AG04450 (cell line): ENCODE measurements around the gene AP2B1. TPM values are rescaled to one million over a fixed set of nuclear protein-coding genes. Genes with fewer than 3 reads are reported as not detected.

Experiments used
- CTCF ChIA-PET: fragments of 300-600, 350-600 bp; formaldehyde crosslinking; extraction: SDS; loops from one replicate; lab custom pipeline; 2022; ENCODE audit warnings: antibody characterized with exemption, inconsistent platforms; lab: Charles Lee
- POLR2A ChIA-PET: fragments of 350-600 bp; formaldehyde crosslinking; extraction: SDS; loops from one replicate; lab custom pipeline; 2021; ENCODE audit warnings: antibody characterized with exemption, inconsistent platforms; lab: Yijun Ruan, JAX
- DNase-seq: peaks from one replicate; pipeline ENCODE4 v3.0.0-alpha.2; 2011; ENCODE audit warnings: low read depth, low spot score
- H3K27ac ChIP-seq: one replicate; pipeline ENCODE4 v1.5.1; 2012; ENCODE audit warnings: low read depth, low read length, control low read depth
- H3K27me3 ChIP-seq: one replicate; pipeline ENCODE4 v1.6.0; 2012; ENCODE audit warnings: low read length; ENCODE audit not compliant: control insufficient read depth, insufficient read depth
- H3K4me3 ChIP-seq: 2 replicates; pipeline ENCODE4 v1.5.1; 2011; ENCODE audit warnings: mild to moderate bottlenecking, low read depth, low read length, control low read depth
- H3K9me3 ChIP-seq: 2 replicates; pipeline ENCODE4 v1.5.1; 2012; ENCODE audit warnings: low read length; ENCODE audit not compliant: control insufficient read depth, insufficient read depth
- CTCF ChIP-seq: IDR thresholded peaks from 2 replicates; pipeline ENCODE4 v1.5.1; 2011; ENCODE audit warnings: low read depth, low read length, control low read depth, inconsistent platforms
- polyA plus RNA-seq: library from polyadenylated mRNA; depleted of rRNA; stranded (reverse); fragments of >200 nt; gene quantifications from 2 replicates; pipeline ENCODE4 v1.2.3, GENCODE V29; 2011

The AP2B1 gene
- polyA plus RNA-seq, 1 experiment = 258 TPM

- TF ChIP-seq CTCF = no peak
- no peak overlapping the region for H3K27ac ChIP-seq
- DNase-seq = no peak
- POLR2A ChIA-PET = interaction anchor here (1.1 kb wide), 1 partner anchor 40 kb away, joined by 3 read pairs; the partner anchor contains the start of gene TAF15
- H3K27me3 ChIP-seq = peaks cover 34% of the 10 kb centered on the region
- no peak overlapping the region for H3K4me3 ChIP-seq
- CTCF ChIA-PET = interaction anchor here (1.0 to 13.6 kb wide), 4 partner anchors 8 to 39 kb away, joined by 3 to 478 read pairs (median 9); partner anchors contain the start of gene TAF15
- H3K9me3 ChIP-seq = no peaks in the 10 kb centered on the region; the same call in 1 of the 2 replicates
Observed at GRCh38 chr17:35768797-35769196, 181.7 kb downstream of the AP2B1 start.

- POLR2A ChIA-PET = interaction anchor here (1.1 kb wide), 1 partner anchor 39 kb away, joined by 3 read pairs; the partner anchor contains the start of gene TAF15
Observed at GRCh38 chr17:35769895-35770486, 182.9 kb downstream of the AP2B1 start.

GRCh38 chr17:35773129-35773528 lies 186.0 kb downstream of the AP2B1 start:
- Histone ChIP-seq H3K27ac (no peak overlapping the region), H3K27me3 (peaks cover 16% of the 10 kb centered on the region), H3K9me3 (no peaks in the 10 kb centered on the region; the same call in 1 of the 2 replicates), H3K4me3 (no peak overlapping the region)
- no peak for TF ChIP-seq CTCF
- POLR2A ChIA-PET = no interaction called here
- CTCF ChIA-PET = interaction anchor here (4.9 to 6.6 kb wide), 2 partner anchors 9 to 32 kb away, joined by 33 to 45 read pairs; no protein-coding TSS in a partner anchor
- no peak for DNase-seq

More at GRCh38 chr17:35769895-35770486, 182.9 kb downstream of the AP2B1 start:
- peak; percentile 12; the same call in 1 of the 2 replicates for TF ChIP-seq CTCF
- Histone ChIP-seq H3K27ac (no peak overlapping the region), H3K4me3 (no peak overlapping the region), H3K9me3 (no peaks in the 10 kb centered on the region; the same call in 1 of the 2 replicates), H3K27me3 (peaks cover 32% of the 10 kb centered on the region)
- CTCF ChIA-PET = interaction anchor here (0.7 to 13.6 kb wide), 6 partner anchors 10 to 178 kb away, joined by 3 to 478 read pairs (median 3); partner anchors contain the start of gene TAF15
- DNase-seq = no peak

GRCh38 chr17:35773679-35774425 lies 186.7 kb downstream of the AP2B1 start:
- Histone ChIP-seq H3K27me3 (peaks cover 13% of the 10 kb centered on the region), H3K27ac (no peak overlapping the region), H3K9me3 (no peaks in the 10 kb centered on the region; the same call in 1 of the 2 replicates), H3K4me3 (no peak overlapping the region)
- ChIA-PET CTCF (interaction anchor here (1.1 to 6.6 kb wide), 3 partner anchors 10 to 35 kb away, joined by 5 to 45 read pairs (median 33); no protein-coding TSS in a partner anchor), POLR2A (no interaction called here)
- TF ChIP-seq CTCF = no peak
- no peak for DNase-seq
